ENCODE measurements around the gene RABGAP1L.

DNA sequence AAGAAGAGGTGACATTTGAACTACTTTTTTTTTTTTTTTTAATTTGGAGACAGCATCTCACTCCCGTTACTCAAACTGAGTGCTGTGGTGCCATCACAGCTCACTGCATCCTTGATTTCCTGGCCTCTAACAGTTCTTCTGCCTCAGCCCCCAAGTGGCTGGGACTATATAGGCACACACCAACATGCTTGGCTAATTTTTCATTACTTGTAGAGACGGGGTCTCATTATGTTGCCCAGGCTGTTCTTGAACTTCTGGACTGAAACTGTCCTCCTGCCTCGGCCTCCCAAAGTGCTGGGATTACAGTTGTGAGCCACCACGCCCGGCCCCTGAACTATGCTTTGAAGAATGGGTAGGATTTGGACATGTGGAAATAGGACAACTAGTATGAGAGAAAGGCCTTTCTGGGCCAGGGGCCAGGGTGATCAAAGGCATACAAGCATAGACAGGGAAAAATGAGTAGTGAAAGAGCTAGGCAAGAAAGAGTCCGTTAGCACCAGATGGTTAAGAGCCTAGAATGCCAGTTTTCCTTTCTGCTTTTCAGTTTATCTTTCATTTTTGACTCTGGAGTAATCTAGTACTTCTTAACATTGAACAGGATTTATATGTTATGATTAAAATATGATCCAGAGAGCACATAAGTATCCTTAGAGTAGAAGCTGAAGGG lies 6.3 kb downstream of the RABGAP1L start:
- TF ChIP-seq CTCF (IDR thresholded peaks at IDR 0.05) (no peak), POLR2A (IDR thresholded peaks at IDR 0.05) (no peak)

Data from lower leg skin (tissue), 3 donors.